GM21825 (cell line): ENCODE data around the gene BCL7A.
A peak's percentile ranks its signal among the peaks of the same experiment; 100 is the strongest.

Source experiments
- ATAC-seq: cut with Tn5 transposase; IDR thresholded peaks from one replicate; pipeline ENCODE4 v1.9.1; 2021; ENCODE audit warnings: mild to moderate bottlenecking, moderate library complexity; ENCODE audit not compliant: unreplicated experiment

The BCL7A gene

DNA sequence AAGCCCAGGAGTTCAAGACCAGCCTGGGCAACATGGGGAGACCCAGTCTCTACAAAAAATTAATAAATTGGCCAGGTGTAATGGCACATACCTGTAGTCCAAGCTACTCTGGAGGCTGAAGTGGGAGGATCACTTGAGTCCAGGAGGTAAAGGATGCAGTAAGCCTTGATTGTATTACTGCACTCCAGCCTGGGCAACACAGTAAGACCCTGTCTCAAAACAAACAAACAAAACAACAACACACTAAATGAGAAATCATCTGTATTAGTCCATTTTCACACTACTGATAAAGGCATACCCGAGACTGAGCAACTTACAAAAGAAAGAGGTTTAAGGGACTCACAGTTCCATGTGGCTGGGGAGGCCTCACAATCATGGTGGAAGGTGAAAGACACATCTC is 52.1 kb downstream of the BCL7A start:
- ATAC-seq, result no peak

DNA sequence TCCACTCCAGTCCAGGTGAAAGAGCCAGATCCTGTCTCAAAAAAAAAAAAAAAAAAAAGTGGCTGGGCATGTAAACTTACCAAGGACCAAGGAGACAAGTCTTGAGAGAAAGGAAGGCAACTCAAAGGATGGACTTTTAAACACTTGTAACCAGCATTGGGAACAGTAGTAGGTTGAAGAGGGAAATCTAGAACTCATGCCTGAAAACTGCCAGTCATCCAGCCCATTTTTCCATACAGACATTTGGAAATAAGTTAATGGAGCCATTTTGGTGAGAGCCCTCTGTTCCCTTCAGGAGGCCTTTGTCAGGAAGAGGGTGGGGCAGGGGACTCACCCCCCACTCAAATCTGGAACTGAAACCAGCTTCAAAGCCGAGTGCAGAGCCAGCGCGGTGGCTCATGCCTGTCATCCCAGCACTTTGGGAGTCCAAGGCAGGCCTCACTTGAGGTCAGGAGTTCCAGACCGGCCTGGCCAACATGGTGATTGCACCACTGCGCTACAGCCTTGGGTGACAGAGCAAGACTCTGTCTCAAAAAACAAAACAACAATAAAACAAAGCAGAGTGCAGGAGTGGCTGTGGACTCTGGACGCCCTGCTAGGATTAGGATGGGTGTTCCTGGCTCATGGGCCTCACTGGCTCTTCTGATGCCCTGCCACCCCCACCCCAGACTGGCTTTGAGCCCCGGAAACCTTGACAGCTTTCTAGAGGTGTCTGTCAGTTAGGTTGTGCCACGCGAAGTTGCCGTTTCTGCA is 55.2 kb downstream of the BCL7A start:
- ATAC-seq, result no peak

DNA sequence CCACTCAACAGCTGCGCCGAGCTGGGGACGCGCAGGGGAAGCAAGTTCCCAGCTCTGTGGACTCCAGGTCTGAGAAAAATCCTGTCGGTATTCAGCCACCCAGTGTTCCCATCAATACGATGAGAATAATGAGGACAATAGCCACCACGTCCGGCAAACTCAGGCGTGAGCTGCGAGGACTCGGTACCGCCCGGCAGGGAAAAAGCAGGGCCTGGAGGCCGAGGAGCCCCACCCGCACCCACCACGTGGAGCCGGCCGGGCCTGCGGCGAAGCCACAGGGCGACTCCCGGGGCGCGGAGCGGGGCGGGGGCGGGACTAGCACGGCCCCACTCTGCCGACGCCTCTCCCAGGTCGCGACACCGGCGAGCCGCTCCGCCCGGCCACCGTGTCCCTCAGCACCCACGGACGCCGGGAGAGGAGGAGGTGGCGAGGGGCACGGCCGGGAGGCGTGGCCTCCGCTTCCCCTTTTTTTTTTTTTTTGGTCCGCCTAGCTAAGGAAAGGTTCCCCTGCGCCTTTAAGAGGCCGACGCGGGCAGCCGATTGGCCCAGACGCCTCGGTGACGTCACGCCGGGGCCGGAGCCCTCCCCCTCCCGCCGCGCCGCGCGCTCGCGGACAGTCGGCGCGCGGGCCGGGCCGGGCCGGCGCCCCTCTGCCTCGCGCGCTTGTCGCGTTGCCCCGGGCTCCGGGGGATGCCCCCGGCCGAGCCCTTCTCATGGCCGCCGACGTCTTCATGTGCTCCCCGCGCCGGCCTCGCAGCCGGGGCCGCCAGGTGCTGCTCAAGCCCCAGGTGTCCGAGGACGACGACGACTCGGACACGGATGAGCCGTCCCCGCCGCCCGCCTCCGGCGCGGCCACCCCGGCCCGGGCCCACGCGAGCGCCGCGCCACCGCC is 56.7 kb downstream of the BCL7A start, which contains the start of gene MLXIP:
Gene MLXIP, plus strand, starts transcription at position 616 of the 892 bp plus-strand sequence. Its CDS starts 98 bp downstream, at position 714.
- peak; percentile 63 for ATAC-seq

- ATAC-seq, result no peak
Observed at GRCh38 chr12:122079033-122079531, 57.4 kb downstream of the BCL7A start.

GRCh38 chr12:122079532-122080081 is 57.9 kb downstream of the BCL7A start:
- ATAC-seq, result no peak

DNA sequence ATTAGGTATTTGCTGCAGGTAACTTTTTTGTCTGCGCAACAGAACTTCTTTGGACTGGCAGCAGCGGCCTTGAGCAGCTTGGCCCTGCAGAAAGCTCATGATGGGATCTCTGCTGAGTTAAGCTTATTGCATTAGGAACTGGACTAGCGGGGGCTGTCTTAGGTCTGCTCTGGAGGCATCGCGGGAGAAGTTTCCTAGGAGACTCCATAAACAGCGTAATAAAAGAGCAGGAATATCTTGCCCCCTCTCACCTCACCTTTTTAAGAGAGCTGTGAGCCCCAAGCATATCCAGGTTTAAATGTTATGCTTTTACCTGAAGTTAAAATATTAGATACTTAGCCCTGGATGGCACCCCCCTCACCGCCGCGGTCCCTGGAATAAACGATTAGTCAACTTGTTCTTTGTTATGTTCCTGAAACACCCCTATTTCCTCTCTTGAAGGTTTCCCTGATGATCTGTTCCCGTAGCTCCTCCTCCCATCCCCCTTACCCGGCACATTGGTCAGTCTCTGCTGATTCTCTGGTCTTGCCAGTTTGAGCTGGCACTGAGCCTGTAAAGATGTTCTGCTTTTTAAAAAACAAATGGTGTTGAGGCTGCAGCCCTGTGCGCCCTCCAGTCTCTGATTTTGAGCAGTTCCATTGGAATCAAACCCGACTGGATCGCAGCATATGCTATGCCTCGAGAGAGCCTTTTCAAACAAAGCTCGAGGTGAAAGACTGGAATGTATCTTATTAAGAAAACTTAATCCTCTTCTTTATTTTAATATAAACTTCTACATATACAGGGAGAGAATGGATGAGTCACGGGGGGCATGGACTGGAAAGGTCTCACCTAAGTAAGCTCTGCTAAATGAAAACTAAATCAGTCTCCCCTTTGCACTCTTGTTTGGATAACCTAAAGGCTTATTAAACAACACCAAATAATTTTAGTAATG is 58.7 kb downstream of the BCL7A start:
- no peak for ATAC-seq

DNA sequence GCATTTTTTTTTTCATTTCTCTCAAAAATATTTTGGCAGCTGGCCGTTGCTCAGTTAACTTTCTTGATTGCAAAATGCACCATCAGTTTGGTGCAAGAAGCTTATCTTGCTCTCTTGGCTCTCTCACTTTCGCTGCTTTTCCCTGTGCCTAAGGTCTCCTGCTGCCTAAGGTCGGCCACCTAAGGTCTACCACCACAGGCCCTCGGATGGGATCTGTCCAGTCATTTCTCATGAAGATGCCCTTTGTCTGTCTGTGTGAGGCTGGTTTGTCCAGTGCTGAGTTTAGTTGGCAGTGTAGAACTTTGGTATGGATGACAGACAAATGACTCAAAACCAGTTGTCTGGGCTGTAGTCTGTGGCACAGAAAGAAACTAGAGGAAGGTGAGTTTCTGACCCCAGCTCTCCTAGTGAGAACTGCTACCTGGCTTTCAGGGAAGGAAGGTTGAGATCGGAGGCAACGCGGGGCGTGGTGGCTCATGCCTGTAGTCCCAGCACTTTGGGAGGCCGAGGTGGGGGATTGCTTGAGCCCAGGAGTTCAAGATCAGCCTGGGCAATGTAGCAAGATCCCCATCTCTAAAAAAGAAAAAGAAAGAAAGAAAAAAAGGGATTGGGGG is 59.5 kb downstream of the BCL7A start:
- ATAC-seq, result no peak

DNA sequence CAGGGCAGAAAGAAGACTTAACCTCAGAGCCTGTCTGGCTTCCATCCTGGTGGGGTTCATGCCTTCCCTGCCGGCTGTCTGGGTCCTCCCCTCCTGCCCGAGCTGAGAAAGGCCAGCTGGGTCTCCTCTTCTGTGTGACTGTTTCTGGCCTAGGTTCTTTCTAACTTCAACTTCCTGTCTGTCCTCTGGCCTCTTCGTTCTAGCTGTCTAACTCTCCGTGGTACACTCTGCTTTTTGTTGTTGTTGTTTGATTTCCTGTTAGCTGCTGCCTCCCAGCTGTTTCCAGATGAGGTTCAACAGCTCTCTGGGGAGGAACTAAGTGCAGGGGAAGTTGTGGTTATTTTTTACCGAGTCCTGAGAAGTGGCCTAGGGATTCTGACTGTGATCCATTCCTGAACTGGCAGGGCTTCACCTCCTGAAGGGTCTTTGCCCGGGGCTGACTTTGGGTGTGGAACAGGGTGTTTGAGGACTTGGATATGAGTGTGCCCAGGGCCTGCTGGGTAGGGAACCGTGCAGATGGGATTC is 60.1 kb downstream of the BCL7A start:
- peak; percentile 38 for ATAC-seq

DNA sequence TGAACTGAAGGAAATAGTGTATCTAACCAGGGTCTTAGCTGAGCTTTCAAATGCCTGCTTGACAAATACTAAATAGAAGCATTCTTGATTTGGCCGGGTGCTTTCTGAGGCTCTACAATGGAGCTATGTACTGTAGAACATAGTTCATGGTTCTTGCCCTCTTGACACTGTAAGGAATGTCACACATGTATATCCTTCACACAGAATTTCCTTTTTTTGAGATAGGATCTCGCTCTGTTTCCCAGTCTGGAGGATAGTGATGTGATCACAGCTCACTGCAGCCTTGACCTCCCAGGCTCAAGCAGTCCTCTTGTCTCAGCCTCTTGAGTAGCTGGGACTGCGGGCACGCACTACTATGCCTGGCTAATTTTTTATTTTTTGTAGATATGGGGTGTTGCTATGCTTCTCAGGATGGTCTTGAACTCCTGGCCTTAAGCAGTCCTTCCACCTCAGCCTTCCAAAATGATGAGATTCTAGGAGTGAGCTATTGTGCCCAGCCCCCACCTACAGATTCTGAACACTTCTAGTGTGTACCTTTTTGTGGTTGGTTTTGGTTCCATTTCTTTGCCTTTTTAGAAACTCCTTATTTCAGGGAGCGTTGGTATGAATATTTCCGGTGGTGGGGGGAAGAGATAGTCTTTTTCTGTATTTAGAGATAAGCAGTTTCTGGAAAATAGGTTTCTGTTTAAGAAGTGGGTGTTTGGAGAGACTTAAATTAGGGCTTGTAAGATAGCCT is 61.1 kb downstream of the BCL7A start:
- ATAC-seq, result no peak

GRCh38 chr12:122084857-122085405 is 63.2 kb downstream of the BCL7A start:
- no peak for ATAC-seq

- no peak for ATAC-seq
Observed at GRCh38 chr12:122085591-122085990, 63.9 kb downstream of the BCL7A start.

DNA sequence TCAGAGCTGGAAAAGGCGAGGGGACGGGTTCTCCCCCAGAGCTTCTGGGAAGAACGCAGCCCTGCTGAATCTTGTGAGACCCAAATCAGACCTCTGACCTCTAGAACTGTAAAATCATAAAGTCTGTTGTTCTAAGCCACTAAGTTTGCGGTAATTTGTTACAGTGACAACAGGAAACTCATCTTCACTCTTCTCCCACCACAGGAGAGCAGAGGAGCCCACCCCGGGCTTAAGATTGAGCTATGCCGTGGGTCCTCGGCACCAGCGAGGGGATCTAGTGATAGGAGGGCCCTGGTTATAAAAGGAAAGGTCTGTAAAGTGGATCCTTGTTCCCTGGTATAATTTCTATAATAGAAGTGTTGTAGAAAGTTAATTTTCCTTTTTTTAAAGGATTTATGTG is 64.4 kb downstream of the BCL7A start:
- ATAC-seq, result no peak

DNA sequence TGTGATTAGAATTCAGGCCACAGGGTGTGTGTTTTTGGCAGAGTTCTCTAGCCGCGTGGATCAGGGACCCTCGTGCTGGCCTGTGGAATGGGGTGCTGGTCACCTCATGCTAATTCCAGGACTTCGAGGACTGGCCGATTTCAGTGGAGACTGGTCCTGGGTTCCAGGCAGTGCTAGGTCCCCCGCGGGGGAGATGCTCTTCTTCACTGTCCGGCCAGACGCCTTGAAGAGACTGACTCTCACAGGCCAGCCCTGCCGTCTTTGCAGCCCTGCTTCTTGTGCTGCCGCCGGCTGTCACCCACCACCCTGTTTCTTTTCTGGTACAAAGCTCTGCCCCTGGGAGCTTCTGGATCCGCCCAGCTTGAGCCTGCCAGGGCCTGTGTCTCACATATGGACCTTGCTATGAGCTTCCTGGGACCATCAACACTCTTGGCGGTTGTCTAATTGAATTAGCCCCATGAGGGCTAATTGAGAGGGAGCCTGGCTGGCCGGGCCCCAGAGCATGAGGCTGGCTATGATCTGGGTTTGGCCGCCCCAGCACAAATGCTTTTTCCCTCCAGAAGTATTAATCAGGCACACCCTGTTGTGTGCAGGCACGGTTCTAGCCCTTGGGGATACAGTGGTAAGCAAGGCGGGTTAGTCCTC is 65.1 kb downstream of the BCL7A start:
- ATAC-seq, result no peak

DNA sequence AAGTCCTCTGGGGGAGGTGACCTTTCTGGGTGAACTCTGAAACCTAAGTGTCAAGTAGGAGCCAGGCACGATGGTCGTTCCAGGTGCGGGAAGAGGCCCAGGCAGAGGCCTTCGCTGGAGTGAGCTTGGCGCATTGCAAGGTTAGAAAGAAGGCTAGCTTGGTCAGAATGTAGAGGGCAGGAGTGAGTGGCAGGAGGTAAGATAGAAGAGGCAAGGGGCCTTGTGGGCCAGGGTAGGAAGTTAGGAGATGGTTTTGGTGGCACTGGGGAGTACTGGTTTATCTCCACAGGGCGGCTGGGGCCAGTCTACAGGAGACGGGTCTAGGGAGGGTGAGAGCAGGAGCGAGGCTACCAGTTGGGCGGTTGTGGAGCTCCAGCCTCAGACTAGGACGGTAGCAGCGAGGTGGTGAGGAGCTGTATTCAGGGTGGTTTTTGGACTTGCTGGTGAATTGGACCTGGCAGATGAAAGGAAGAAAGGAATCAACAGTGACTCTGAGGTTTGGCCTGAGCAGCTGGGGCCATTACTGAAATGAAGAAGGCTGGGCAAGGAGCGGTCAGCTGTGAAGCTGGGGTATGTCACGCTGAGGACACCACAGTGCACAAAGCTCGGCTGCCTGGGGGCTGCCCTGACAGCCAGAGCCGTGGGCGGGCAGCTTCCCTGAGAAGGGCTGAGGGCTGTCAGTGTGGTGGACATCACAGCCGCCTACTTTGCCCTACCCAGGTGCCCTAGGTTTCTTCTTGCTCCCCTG is 65.9 kb downstream of the BCL7A start:
- ATAC-seq, result no peak

- ATAC-seq, result no peak
Observed at GRCh38 chr12:122088179-122088810, 66.6 kb downstream of the BCL7A start.

GRCh38 chr12:122089077-122089476 is 67.4 kb downstream of the BCL7A start:
- ATAC-seq, result no peak
